Right atrium auricular region (tissue), 2 donors: Measurements from ENCODE around the gene USP3. TPM values are rescaled to one million over a fixed set of nuclear protein-coding genes. Genes with fewer than 3 reads are reported as not detected.

Experiments
- DNase-seq: peaks from one replicate; pipeline ENCODE4 v3.0.0-alpha.2; 2019; ENCODE audit warnings: low spot score
- H3K27ac ChIP-seq, 2 donors: fragments of 200-600 bp; sonication (generic); 1 replicate in 1 of 2; 2 replicates in 1 of 2; pipeline ENCODE4 v1.5.1; 2016 to 2019
- H3K27me3 ChIP-seq, 2 donors: fragments of 200-600 bp; sonication (generic); one replicate each; pipeline versions ENCODE4 v1.5.1 to v1.6.0; 2017 to 2019
- H3K36me3 ChIP-seq: fragments of 200-600 bp; sonication (generic); one replicate; pipeline ENCODE4 v1.5.1; 2016
- H3K4me1 ChIP-seq, 2 donors: fragments of 200-600 bp; sonication (generic); one replicate each; pipeline versions ENCODE4 v1.5.1 to v1.6.0; 2017 to 2019
- H3K4me3 ChIP-seq, 2 donors: fragments of 200-600 bp; sonication (generic); 1 replicate in 1 of 2; 2 replicates in 1 of 2; pipeline ENCODE4 v1.5.1; 2017 to 2019; ENCODE audit warnings: mild to moderate bottlenecking in 1 of 2, moderate library complexity in 1 of 2
- H3K9me3 ChIP-seq, 2 donors: fragments of 200-600 bp; sonication (generic); one replicate each; pipeline ENCODE4 v1.5.1; 2019
- CTCF ChIP-seq, 2 donors: fragments of 200-600 bp; sonication (generic); IDR thresholded peaks; one replicate each; pipeline ENCODE4 v1.5.1; 2019; ENCODE audit warnings: antibody characterized with exemption in 2 of 2
- total RNA-seq, 2 donors: library from RNA; depleted of rRNA; stranded (reverse); fragments of >200 nt; gene quantifications; one replicate each; pipeline ENCODE4 v1.1.0, GENCODE V29; 2016

Gene USP3
- total RNA-seq, 2 donors from 2014 or later = 12.3 to 18.5 TPM

GRCh38 chr15:63504979-63505841 lies 817 bp downstream of the USP3 start:
- Histone ChIP-seq H3K27me3 (no peaks in the 10 kb centered on the region), H3K36me3 (no peaks in the 10 kb centered on the region), H3K9me3 (no peaks in the 10 kb centered on the region), H3K27ac (peak overlapping the region; percentile 95 to 98), H3K4me1 (peaks cover 0 to 66% of the 10 kb centered on the region in 2 donors), H3K4me3 (peak overlapping the region; percentile 65 to 84)
- peak in 1 of 2 donors; percentile 55 for TF ChIP-seq CTCF (IDR thresholded peaks at IDR 0.05)
- no peak for DNase-seq

GRCh38 chr15:63505842-63506222 lies 1.4 kb downstream of the USP3 start:
- no peak for TF ChIP-seq CTCF (IDR thresholded peaks at IDR 0.05)
- H3K27me3 ChIP-seq = no peaks in the 10 kb centered on the region
- no peaks in the 10 kb centered on the region for H3K9me3 ChIP-seq
- peak overlapping the region; percentile 95 to 98 for H3K27ac ChIP-seq
- no peaks in the 10 kb centered on the region for H3K36me3 ChIP-seq
- DNase-seq = no peak
- H3K4me1 ChIP-seq = peaks cover 0 to 67% of the 10 kb centered on the region in 2 donors
- H3K4me3 ChIP-seq = peak overlapping the region; percentile 65 to 84

- no peak for TF ChIP-seq CTCF (IDR thresholded peaks at IDR 0.05)
- Histone ChIP-seq H3K27ac (peak overlapping the region in 1 of 2 donors; percentile 95), H3K27me3 (no peaks in the 10 kb centered on the region), H3K36me3 (no peaks in the 10 kb centered on the region), H3K9me3 (no peaks in the 10 kb centered on the region), H3K4me1 (peaks cover 0 to 60% of the 10 kb centered on the region in 2 donors), H3K4me3 (peak overlapping the region in 1 of 2 donors; percentile 84)
- DNase-seq = no peak
Observed at GRCh38 chr15:63506537-63507035, 2.2 kb downstream of the USP3 start.

- no peak for TF ChIP-seq CTCF (IDR thresholded peaks at IDR 0.05)
- Histone ChIP-seq H3K36me3 (no peaks in the 10 kb centered on the region), H3K9me3 (no peaks in the 10 kb centered on the region), H3K27ac (no peak overlapping the region), H3K4me3 (no peak overlapping the region), H3K27me3 (no peaks in the 10 kb centered on the region), H3K4me1 (peaks cover 0 to 45% of the 10 kb centered on the region in 2 donors)
- no peak for DNase-seq
Observed at GRCh38 chr15:63507878-63508818, 3.8 kb downstream of the USP3 start.

GRCh38 chr15:63509056-63509954 lies 4.9 kb downstream of the USP3 start:
- no peak overlapping the region for H3K27ac ChIP-seq
- H3K4me3 ChIP-seq = no peak overlapping the region
- H3K9me3 ChIP-seq = no peaks in the 10 kb centered on the region
- H3K36me3 ChIP-seq = no peaks in the 10 kb centered on the region
- DNase-seq = no peak
- TF ChIP-seq CTCF (IDR thresholded peaks at IDR 0.05) = no peak
- H3K4me1 ChIP-seq = peaks cover 0 to 36% of the 10 kb centered on the region in 2 donors
- no peaks in the 10 kb centered on the region for H3K27me3 ChIP-seq
